Fibroblast of mammary gland (primary cell): ENCODE measurements around the gene EXT2.

Experiments
- DNase-seq: peaks from one replicate; pipeline ENCODE4 v3.0.0-alpha.2; 2010; ENCODE audit warnings: low read depth
- H3K4me3 ChIP-seq: 2 replicates; pipeline ENCODE4 v1.5.1; 2011; ENCODE audit warnings: low read depth, mild to moderate bottlenecking, low read length, moderate library complexity; ENCODE audit not compliant: control insufficient read depth
- TF ChIP-seq, protein P1 (sequence below): conservative IDR thresholded peaks from 2 replicates; pipeline ENCODE4 v1.5.1; 2011; ENCODE audit warnings: low read depth, low read length, inconsistent platforms; ENCODE audit not compliant: control insufficient read depth, insufficient read depth

The EXT2 gene

DNA sequence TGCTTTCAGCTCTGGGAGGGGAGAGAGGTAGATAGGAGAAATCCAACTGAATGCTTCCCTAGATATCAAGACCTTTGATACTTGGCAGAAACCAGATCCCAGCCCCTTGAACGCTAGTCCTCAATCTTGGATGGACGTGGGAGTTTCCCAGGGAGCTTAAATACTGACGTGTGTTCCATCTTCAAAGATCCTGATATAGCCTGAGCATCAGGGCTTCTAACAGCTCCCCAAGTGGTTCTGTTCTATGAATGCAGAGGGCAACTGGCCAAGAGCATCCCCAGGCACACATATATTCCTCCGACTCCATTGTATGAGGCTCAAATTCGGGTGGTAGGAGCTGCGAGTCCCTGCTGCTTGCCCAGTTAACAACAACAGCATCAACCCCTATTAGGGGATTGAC is 38.1 kb upstream of the EXT2 start:
- no peak for DNase-seq
- no peak overlapping the region for H3K4me3 ChIP-seq
- TF ChIP-seq, protein P1, sequence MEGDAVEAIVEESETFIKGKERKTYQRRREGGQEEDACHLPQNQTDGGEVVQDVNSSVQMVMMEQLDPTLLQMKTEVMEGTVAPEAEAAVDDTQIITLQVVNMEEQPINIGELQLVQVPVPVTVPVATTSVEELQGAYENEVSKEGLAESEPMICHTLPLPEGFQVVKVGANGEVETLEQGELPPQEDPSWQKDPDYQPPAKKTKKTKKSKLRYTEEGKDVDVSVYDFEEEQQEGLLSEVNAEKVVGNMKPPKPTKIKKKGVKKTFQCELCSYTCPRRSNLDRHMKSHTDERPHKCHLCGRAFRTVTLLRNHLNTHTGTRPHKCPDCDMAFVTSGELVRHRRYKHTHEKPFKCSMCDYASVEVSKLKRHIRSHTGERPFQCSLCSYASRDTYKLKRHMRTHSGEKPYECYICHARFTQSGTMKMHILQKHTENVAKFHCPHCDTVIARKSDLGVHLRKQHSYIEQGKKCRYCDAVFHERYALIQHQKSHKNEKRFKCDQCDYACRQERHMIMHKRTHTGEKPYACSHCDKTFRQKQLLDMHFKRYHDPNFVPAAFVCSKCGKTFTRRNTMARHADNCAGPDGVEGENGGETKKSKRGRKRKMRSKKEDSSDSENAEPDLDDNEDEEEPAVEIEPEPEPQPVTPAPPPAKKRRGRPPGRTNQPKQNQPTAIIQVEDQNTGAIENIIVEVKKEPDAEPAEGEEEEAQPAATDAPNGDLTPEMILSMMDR: no peak

DNA sequence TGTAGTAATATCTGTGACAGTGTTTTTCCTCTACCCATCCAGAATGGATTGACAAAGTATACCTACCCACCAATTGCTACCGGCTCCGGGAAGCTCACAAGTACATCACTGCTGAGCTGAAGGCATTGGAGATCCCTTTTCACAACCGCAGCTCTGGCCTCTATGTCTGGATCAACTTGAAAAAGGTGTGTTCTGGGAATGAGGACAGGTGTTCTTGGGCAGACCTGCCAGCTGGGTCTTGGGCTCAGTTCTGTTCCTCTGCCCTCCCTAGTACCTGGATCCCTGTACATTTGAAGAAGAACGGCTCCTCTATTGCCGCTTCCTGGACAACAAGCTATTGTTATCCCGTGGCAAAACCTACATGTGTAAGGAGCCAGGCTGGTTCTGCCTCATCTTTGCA is 37.2 kb upstream of the EXT2 start:
- no peak overlapping the region for H3K4me3 ChIP-seq
- TF ChIP-seq, protein P1: no peak
- no peak for DNase-seq

DNA sequence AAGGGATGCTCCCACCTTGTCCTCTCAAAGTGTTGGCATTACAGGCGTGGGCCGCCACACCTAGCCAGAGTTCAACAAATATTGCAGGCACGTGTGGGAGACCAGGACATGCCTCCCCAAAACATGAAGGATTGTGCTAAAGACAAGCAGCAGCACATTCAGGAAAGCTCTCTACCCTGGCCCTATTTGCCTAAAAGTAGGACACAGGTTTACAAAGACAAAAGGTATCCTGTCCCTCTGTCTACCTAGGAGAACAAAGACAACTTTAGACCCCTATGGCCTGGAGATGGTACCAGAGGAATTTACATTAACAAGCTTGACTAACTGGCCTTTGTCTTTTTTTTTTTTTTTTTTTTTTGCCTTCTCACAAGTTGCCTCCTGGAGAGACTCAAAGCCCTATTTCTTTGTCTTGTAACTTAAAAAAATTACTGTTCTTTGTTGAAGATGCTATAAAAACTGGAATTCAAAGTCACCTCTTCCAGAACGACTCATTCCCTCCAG is 30.3 kb upstream of the EXT2 start:
- no peak overlapping the region for H3K4me3 ChIP-seq
- TF ChIP-seq, protein P1: no peak
- no peak for DNase-seq

DNA sequence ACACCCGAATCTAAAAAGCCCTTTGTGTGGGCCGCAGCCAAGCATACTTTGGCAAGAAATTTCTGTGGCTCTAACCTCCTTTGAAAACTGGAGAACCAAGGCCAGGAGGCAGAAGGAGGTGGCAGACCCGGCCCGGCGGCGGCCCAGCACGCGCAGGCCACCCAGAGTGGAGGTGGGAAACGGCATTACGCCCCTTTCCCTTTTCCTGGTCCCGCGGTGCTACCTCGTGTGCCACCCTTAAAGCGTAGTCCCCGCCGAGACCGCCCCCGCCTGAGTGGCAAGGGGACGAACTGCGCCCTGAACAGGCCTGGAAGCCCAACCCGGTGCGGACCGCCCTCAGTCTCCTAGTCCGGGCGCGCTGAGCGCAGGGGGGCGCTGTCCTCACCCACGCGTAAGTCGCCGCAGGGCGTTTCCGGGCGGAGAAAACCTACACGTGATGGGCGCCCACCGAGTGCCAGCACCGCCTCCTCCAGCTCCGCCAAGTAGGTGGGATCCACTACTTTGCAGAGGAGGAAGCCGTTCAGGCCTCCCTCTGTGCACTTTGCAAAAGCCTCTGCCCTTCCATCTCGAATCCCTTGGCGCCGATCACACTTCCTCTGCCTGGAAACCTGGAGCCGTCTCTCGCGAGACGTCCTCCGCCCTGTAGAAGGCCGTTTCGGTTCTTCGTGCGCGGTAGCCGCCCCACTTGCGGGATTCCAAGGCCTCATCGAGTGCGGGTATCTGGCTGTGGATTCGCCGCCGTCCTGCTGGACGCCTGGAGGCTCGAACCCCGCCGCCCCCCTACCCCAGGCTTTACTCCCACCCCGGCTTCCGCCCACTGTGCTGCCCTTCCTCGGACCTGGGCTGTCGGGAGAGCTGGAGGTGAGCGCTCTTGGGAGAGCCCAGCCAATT is 29.4 kb upstream of the EXT2 start, which contains the start of gene ACCS:
ACCS (plus strand) TSS at position 430 of the 891 bp plus-strand sequence. CDS start 1,358 bp downstream, outside the sequence.
- TF ChIP-seq, protein P1: peak; percentile 57
- peak; percentile 94 for DNase-seq
- peak within 1 kb of the TSS; percentile 79 for H3K4me3 ChIP-seq

DNA sequence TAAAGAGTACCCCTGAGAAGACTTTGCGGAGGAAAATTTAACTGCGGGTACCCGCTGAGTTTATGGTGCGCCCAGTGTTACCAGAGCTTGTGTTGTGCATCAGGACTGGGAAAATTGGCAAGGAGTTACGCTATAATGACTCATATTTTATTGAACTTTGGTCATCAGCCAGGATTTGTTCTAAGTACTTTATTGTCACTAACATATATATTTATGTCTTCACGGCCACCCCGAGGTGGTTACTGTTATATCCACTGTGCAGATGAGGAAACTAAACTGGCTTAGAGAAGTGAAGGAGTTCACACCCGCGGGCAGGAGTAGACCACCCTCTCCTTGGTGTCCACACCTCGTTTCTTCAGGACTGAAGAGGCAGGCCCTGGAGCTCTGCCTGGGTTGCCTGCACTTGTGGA is 28.7 kb upstream of the EXT2 start:
- DNase-seq: peak; percentile 93
- TF ChIP-seq, protein P1: no peak

DNA sequence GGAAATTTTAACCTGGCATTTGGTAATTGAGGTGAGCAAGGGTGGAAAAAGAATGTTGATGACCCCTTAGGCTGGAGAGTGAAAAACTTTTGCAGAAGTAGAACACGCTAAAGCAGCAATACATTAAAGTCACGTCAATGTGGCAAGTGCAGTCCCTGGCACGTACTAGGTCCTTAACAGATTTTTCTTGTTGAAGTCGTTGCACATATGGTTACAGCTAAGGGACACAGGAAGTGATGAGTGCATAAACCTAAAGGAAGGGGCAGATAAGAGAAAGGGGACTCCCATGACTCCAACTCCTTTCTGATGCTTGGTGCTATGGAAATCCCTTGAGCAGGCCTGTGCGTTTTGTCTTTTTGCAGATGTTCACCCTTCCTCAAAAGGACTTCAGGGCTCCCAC is 28.2 kb upstream of the EXT2 start:
- no peak for DNase-seq
- H3K4me3 ChIP-seq: peak overlapping the region; percentile 79
- TF ChIP-seq, protein P1: no peak

More for the DNA sequence above, 28.7 kb upstream of the EXT2 start:
- peak overlapping the region; percentile 79 for H3K4me3 ChIP-seq
